Loucy (cell line): ENCODE results near the gene ACSM6.
A peak's percentile ranks its signal among the peaks of the same experiment; 100 is the strongest.

Experiments used
- H2AFZ ChIP-seq: fragments of 200-600 bp; sonication (generic); 2 replicates; pipeline ENCODE4 v1.6.0; 2016; ENCODE audit warnings: antibody characterized with exemption, mild to moderate bottlenecking, low read length, moderate library complexity
- H3F3A ChIP-seq: fragments of 200-600 bp; 2 replicates; pipeline ENCODE4 v1.6.0; 2016; ENCODE audit warnings: antibody characterized with exemption, low read depth, mild to moderate bottlenecking
- H3K27me3 ChIP-seq: fragments of 200-600 bp; sonication (generic); 2 replicates; pipeline ENCODE4 v1.6.1; 2014; ENCODE audit warnings: low read length, mild to moderate bottlenecking; ENCODE audit not compliant: insufficient read depth, poor library complexity, severe bottlenecking
- H3K36me3 ChIP-seq: fragments of 200-600 bp; sonication (generic); 2 replicates; pipeline ENCODE4 v1.6.1; 2016; ENCODE audit warnings: low read length; ENCODE audit not compliant: insufficient read depth
- H3K4me1 ChIP-seq: fragments of 200-600 bp; sonication (generic); 2 replicates; pipeline ENCODE4 v1.5.1; 2014; ENCODE audit warnings: low read length, mild to moderate bottlenecking; ENCODE audit not compliant: insufficient read depth, poor library complexity, severe bottlenecking
- H3K4me2 ChIP-seq: fragments of 200-600 bp; sonication (generic); 2 replicates; pipeline ENCODE4 v1.6.0; 2014; ENCODE audit warnings: antibody characterized with exemption, low read length, low read depth, mild to moderate bottlenecking; ENCODE audit not compliant: poor library complexity, severe bottlenecking
- H3K4me3 ChIP-seq: fragments of 200-600 bp; sonication (generic); 2 replicates; pipeline ENCODE4 v1.5.1; 2014; ENCODE audit warnings: low read length, mild to moderate bottlenecking, mixed read lengths; ENCODE audit not compliant: poor library complexity, severe bottlenecking
- H3K79me2 ChIP-seq: fragments of 200-600 bp; sonication (generic); 2 replicates; pipeline ENCODE4 v1.6.1; 2014; ENCODE audit warnings: low read length; ENCODE audit not compliant: insufficient read depth
- H3K9ac ChIP-seq: fragments of 200-600 bp; sonication (generic); 2 replicates; pipeline ENCODE4 v1.6.0; 2014; ENCODE audit warnings: mild to moderate bottlenecking, low read depth, low read length, moderate library complexity; ENCODE audit not compliant: poor library complexity, severe bottlenecking
- H3K9me2 ChIP-seq: fragments of 200-600 bp; sonication (generic); replicated peaks from 2 replicates; pipeline ENCODE4 v1.6.1; 2016; ENCODE audit warnings: low read depth, low read length, mixed read lengths
- H3K9me3 ChIP-seq: fragments of 200-600 bp; sonication (generic); 2 replicates; pipeline ENCODE4 v1.6.1; 2014; ENCODE audit warnings: mild to moderate bottlenecking, antibody characterized with exemption, low read length, low read depth; ENCODE audit not compliant: insufficient read depth
- H4K20me1 ChIP-seq: fragments of 200-600 bp; sonication (generic); 2 replicates; pipeline ENCODE4 v1.6.0; 2014; ENCODE audit warnings: antibody characterized with exemption, low read length, mild to moderate bottlenecking; ENCODE audit not compliant: insufficient read depth, poor library complexity, severe bottlenecking
- EZH2phosphoT487 ChIP-seq: fragments of 200-600 bp; IDR thresholded peaks from 2 replicates; pipeline ENCODE4 v1.6.1; 2018; ENCODE audit warnings: antibody characterized with exemption, mild to moderate bottlenecking, moderate library complexity, borderline replicate concordance
- TF ChIP-seq, protein P1 (sequence below): fragments of 200-600 bp; sonication (generic); conservative IDR thresholded peaks from 2 replicates; pipeline ENCODE4 v1.5.1; 2014; ENCODE audit warnings: mild to moderate bottlenecking, antibody characterized with exemption, low read length

Gene ACSM6

DNA sequence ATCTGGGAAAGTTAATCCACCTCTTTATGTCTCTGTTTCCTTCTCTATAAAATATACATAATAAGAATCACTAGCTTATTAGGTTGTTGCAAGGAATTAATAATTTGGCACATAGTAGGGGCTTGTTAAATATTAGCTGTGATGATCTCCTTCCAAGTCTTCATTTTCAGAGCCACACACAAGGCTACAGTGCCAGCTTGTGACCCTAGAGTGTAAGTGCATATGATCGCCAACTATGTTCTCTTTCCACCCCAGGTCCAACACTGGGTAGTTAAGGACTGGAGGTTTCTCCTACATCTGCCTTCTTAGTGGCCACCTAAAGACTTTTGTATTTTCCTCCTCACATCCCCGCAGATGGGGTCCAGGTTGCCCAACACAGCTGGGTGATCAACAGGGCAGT, 17.9 kb upstream of the ACSM6 start:
- Histone ChIP-seq H3K9ac (no peak overlapping the region), H3K4me1 (no peaks in the 10 kb centered on the region), H3F3A (no peaks in the 10 kb centered on the region), H3K36me3 (no peaks in the 10 kb centered on the region), H3K9me3 (no peaks in the 10 kb centered on the region), H3K79me2 (no peaks in the 10 kb centered on the region), H2AFZ (no peak overlapping the region), H3K4me2 (no peak overlapping the region), H4K20me1 (no peaks in the 10 kb centered on the region), H3K4me3 (no peak overlapping the region), H3K27me3 (no peaks in the 10 kb centered on the region), H3K9me2 (no peaks in the 10 kb centered on the region)
- TF ChIP-seq EZH2phosphoT487: no peak
- TF ChIP-seq, protein P1, sequence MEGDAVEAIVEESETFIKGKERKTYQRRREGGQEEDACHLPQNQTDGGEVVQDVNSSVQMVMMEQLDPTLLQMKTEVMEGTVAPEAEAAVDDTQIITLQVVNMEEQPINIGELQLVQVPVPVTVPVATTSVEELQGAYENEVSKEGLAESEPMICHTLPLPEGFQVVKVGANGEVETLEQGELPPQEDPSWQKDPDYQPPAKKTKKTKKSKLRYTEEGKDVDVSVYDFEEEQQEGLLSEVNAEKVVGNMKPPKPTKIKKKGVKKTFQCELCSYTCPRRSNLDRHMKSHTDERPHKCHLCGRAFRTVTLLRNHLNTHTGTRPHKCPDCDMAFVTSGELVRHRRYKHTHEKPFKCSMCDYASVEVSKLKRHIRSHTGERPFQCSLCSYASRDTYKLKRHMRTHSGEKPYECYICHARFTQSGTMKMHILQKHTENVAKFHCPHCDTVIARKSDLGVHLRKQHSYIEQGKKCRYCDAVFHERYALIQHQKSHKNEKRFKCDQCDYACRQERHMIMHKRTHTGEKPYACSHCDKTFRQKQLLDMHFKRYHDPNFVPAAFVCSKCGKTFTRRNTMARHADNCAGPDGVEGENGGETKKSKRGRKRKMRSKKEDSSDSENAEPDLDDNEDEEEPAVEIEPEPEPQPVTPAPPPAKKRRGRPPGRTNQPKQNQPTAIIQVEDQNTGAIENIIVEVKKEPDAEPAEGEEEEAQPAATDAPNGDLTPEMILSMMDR: 0 out of 2 replicates have a peak, but pooled peaks have one; percentile 19

- no peaks in the 10 kb centered on the region for H3K9me2 ChIP-seq
- H3K79me2 ChIP-seq: no peaks in the 10 kb centered on the region
- no peaks in the 10 kb centered on the region for H3K36me3 ChIP-seq
- no peaks in the 10 kb centered on the region for H4K20me1 ChIP-seq
- no peaks in the 10 kb centered on the region for H3F3A ChIP-seq
- H2AFZ ChIP-seq: no peak overlapping the region
- no peaks in the 10 kb centered on the region for H3K9me3 ChIP-seq
- H3K4me1 ChIP-seq: no peaks in the 10 kb centered on the region
- no peak overlapping the region for H3K4me3 ChIP-seq
- no peak overlapping the region for H3K9ac ChIP-seq
- TF ChIP-seq, protein P1: no peak
- TF ChIP-seq EZH2phosphoT487: no peak
- H3K27me3 ChIP-seq: no peaks in the 10 kb centered on the region
- no peak overlapping the region for H3K4me2 ChIP-seq
Measured at GRCh38 chr10:95177429-95177828, 16.6 kb upstream of the ACSM6 start.

DNA sequence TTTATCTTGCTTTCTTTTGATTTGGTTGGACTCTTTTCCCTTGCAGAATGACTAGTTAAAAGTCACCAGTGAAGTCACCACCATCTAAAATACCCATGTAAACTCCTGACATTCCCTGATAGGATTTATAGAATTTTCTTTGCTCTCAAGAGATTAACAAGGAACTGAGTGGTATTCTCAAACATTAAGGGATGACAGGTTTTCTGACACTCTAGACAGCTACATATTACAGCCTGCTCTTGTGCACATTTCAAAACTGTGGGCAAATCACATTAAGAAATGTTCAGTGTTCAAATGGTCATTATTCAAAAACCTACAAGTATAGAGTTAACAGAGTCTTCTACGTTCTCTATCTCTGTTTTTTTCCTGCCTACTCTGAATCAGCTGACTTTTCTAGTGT, 15.8 kb upstream of the ACSM6 start:
- TF ChIP-seq, protein P1: no peak
- TF ChIP-seq EZH2phosphoT487: no peak

More for the DNA sequence above, 15.8 kb upstream of the ACSM6 start:
- H3F3A ChIP-seq: no peaks in the 10 kb centered on the region
- no peaks in the 10 kb centered on the region for H4K20me1 ChIP-seq
- no peak overlapping the region for H3K4me2 ChIP-seq
- no peaks in the 10 kb centered on the region for H3K9me3 ChIP-seq
- H3K9me2 ChIP-seq: no peaks in the 10 kb centered on the region
- no peaks in the 10 kb centered on the region for H3K4me1 ChIP-seq
- no peak overlapping the region for H3K9ac ChIP-seq
- no peaks in the 10 kb centered on the region for H3K79me2 ChIP-seq
- H3K27me3 ChIP-seq: no peaks in the 10 kb centered on the region
- H3K36me3 ChIP-seq: no peaks in the 10 kb centered on the region
- H3K4me3 ChIP-seq: no peak overlapping the region
- no peak overlapping the region for H2AFZ ChIP-seq
